DOHH2 (cell line): ENCODE data around the gene ZNF32.

Experiments used
- H3F3A ChIP-seq: fragments of 200-600 bp; sonication (generic), shearing (Covaris generic); 2 replicates; pipeline ENCODE4 v1.6.0; 2016; ENCODE audit warnings: antibody characterized with exemption, mild to moderate bottlenecking; ENCODE audit not compliant: control insufficient read depth, insufficient read depth
- H3K27ac ChIP-seq: fragments of 200-600 bp; sonication (generic); 2 replicates; pipeline ENCODE4 v1.5.1; 2014; ENCODE audit warnings: low read depth, mild to moderate bottlenecking, low read length, moderate library complexity
- H3K27me3 ChIP-seq: fragments of 200-600 bp; sonication (generic); 2 replicates; pipeline ENCODE4 v1.6.1; 2014; ENCODE audit warnings: mild to moderate bottlenecking, low read length, mixed read lengths; ENCODE audit not compliant: control insufficient read depth
- H3K36me3 ChIP-seq: fragments of 200-600 bp; sonication (generic); 2 replicates; pipeline ENCODE4 v1.6.1; 2014; ENCODE audit warnings: mild to moderate bottlenecking, low read length, moderate library complexity, mixed read lengths; ENCODE audit not compliant: control insufficient read depth
- H3K4me1 ChIP-seq: fragments of 200-600 bp; sonication (generic); 2 replicates; pipeline ENCODE4 v1.6.1; 2014; ENCODE audit warnings: mild to moderate bottlenecking, low read length, mixed read lengths; ENCODE audit not compliant: control insufficient read depth
- H3K4me2 ChIP-seq: fragments of 200-600 bp; sonication (generic); 2 replicates; pipeline ENCODE4 v1.6.0; 2014; ENCODE audit warnings: mild to moderate bottlenecking, low read length, moderate library complexity
- H3K4me3 ChIP-seq: fragments of 200-600 bp; sonication (generic); 2 replicates; pipeline ENCODE4 v1.5.1; 2014; ENCODE audit warnings: mild to moderate bottlenecking, low read length, mixed read lengths
- H3K79me2 ChIP-seq: fragments of 200-600 bp; sonication (generic); 2 replicates; pipeline ENCODE4 v1.6.1; 2014; ENCODE audit warnings: mild to moderate bottlenecking, low read length, mixed read lengths; ENCODE audit not compliant: control insufficient read depth
- H3K9me2 ChIP-seq: fragments of 200-600 bp; sonication (generic); replicated peaks from 2 replicates; pipeline ENCODE4 v1.6.1; 2014; ENCODE audit warnings: mild to moderate bottlenecking, low read length, mixed read lengths; ENCODE audit not compliant: control insufficient read depth
- H3K9me3 ChIP-seq: fragments of 200-600 bp; sonication (generic); 2 replicates; pipeline ENCODE4 v1.6.1; 2014; ENCODE audit warnings: antibody characterized with exemption, low read length, mixed read lengths; ENCODE audit not compliant: control insufficient read depth, insufficient read depth
- H4K20me1 ChIP-seq: fragments of 200-600 bp; sonication (generic); 2 replicates; pipeline ENCODE4 v1.6.0; 2014; ENCODE audit warnings: low read depth, mild to moderate bottlenecking, antibody characterized with exemption, low read length, moderate library complexity; ENCODE audit not compliant: control insufficient read depth, insufficient read depth
- CTCF ChIP-seq: fragments of 200-600 bp; sonication (generic); IDR thresholded peaks from one replicate; pipeline ENCODE4 v1.5.1; 2014; ENCODE audit warnings: antibody characterized with exemption, mild to moderate bottlenecking, low read depth, low read length; ENCODE audit not compliant: poor library complexity, severe bottlenecking
- EZH2phosphoT487 ChIP-seq: fragments of 200-600 bp; sonication (generic); IDR thresholded peaks from 2 replicates; pipeline ENCODE4 v1.6.1; 2017; ENCODE audit warnings: borderline replicate concordance, mild to moderate bottlenecking, antibody characterized with exemption, low read length, moderate library complexity, mixed read lengths

The ZNF32 gene

DNA sequence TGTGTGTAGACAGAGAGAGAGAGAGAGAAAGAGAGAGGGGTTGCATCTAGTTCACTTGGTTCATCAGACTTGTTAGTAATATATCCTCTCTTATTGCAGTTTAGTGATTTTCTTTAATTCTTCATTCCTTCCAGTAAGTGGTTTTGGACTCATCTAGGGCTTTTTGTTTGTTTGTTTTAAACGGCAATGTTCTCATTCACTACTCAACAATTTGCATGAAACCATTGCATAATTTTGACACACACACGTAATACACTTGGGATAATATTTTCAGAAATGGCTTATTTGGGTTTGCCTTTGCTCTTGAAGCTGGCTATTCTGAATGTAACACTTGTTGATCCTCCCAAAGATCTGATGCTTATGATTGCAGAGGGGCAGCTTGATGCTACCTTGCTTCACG, 16.4 kb upstream of the ZNF32 start:
- no peaks in the 10 kb centered on the region for H3K36me3 ChIP-seq
- H4K20me1 ChIP-seq = no peaks in the 10 kb centered on the region; the same call in 1 of the 2 replicates
- H3K9me2 ChIP-seq = no peaks in the 10 kb centered on the region
- H3K27me3 ChIP-seq = no peaks in the 10 kb centered on the region
- no peaks in the 10 kb centered on the region for H3K9me3 ChIP-seq
- TF ChIP-seq EZH2phosphoT487 (no peak), CTCF (no peak)
- H3K4me1 ChIP-seq = no peaks in the 10 kb centered on the region
- no peak overlapping the region for H3K4me3 ChIP-seq
- H3K79me2 ChIP-seq = no peaks in the 10 kb centered on the region
- no peak overlapping the region for H3K4me2 ChIP-seq
- H3F3A ChIP-seq = no peaks in the 10 kb centered on the region
- H3K27ac ChIP-seq = no peak overlapping the region

DNA sequence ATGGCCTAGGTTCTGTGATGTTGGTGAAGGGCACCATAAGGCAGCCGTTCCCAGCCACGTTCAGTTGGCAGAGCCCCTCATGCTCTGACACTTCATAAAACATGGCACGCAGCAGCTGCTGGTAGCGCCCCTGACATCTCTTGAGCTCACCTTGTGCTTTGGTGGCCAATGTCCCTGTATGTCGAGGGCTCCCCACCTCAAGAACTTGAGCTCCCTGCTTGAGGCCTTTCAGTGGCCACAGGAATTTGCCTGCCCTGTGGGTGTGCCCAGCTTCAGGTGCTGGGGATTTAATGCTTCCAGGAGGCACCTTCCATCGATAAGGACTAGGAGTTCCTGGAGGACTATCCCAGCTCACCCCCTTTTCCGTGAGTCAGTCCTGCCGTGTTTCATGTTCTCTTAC, 9.5 kb upstream of the ZNF32 start:
- H4K20me1 ChIP-seq = no peaks in the 10 kb centered on the region

GRCh38 chr10:43655311-43655710, 6.6 kb upstream of the ZNF32 start:
- H3K9me3 ChIP-seq = no peaks in the 10 kb centered on the region
- no peaks in the 10 kb centered on the region for H3F3A ChIP-seq
- H3K4me1 ChIP-seq = no peaks in the 10 kb centered on the region
- H4K20me1 ChIP-seq = no peaks in the 10 kb centered on the region
- no peaks in the 10 kb centered on the region for H3K36me3 ChIP-seq
- H3K9me2 ChIP-seq = no peaks in the 10 kb centered on the region
- TF ChIP-seq EZH2phosphoT487 (no peak), CTCF (no peak)
- no peaks in the 10 kb centered on the region for H3K27me3 ChIP-seq
- no peak overlapping the region for H3K27ac ChIP-seq
- H3K4me3 ChIP-seq = no peak overlapping the region
- no peaks in the 10 kb centered on the region for H3K79me2 ChIP-seq
- H3K4me2 ChIP-seq = no peak overlapping the region

More for the DNA sequence above, 9.5 kb upstream of the ZNF32 start:
- Histone ChIP-seq H3K9me2 (no peaks in the 10 kb centered on the region), H3K4me3 (no peak overlapping the region), H3K4me2 (no peak overlapping the region), H3K4me1 (no peaks in the 10 kb centered on the region), H3K27ac (no peak overlapping the region), H3K36me3 (no peaks in the 10 kb centered on the region), H3K9me3 (no peaks in the 10 kb centered on the region), H3F3A (no peaks in the 10 kb centered on the region), H3K79me2 (no peaks in the 10 kb centered on the region), H3K27me3 (no peaks in the 10 kb centered on the region)
- TF ChIP-seq CTCF = no peak
- no peak for TF ChIP-seq EZH2phosphoT487

GRCh38 chr10:43653746-43654145, 5.1 kb upstream of the ZNF32 start:
- H4K20me1 ChIP-seq = no peaks in the 10 kb centered on the region
- H3K4me1 ChIP-seq = no peaks in the 10 kb centered on the region
- no peak overlapping the region for H3K4me3 ChIP-seq
- no peaks in the 10 kb centered on the region for H3K9me2 ChIP-seq
- no peaks in the 10 kb centered on the region for H3K27me3 ChIP-seq
- H3K9me3 ChIP-seq = no peaks in the 10 kb centered on the region
- no peak overlapping the region for H3K4me2 ChIP-seq
- H3K36me3 ChIP-seq = no peaks in the 10 kb centered on the region
- no peaks in the 10 kb centered on the region for H3F3A ChIP-seq
- H3K27ac ChIP-seq = no peak overlapping the region
- no peak for TF ChIP-seq EZH2phosphoT487
- TF ChIP-seq CTCF = no peak
- no peaks in the 10 kb centered on the region for H3K79me2 ChIP-seq
